ENCODE results near the gene GIMD1.

Gene GIMD1

DNA sequence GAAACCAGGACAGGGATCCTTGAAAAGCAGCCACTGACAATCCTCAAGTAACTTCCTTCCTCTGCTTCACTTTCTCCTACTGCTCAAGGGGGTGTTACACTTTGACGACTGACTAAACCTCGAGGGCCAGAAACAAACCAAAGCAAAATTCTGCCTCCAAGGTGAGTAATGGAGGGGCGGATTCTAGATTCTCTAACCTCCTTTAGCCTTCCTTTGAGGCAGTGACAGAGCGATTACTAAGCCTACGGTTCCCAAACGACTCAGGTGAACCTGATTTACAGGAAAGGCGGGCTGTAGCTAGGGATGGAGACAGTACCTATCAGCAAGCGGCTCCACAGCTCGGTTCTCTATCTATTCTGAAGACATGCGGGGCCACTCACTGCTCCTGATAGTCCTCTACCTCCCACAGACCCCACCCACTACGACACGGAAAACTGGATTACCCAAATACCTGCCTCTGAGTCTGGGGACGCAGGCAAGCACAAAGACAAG, 53.1 kb downstream of the GIMD1 start:
- DNase-seq (ENCODE audit: low read depth) = no peak

DNA sequence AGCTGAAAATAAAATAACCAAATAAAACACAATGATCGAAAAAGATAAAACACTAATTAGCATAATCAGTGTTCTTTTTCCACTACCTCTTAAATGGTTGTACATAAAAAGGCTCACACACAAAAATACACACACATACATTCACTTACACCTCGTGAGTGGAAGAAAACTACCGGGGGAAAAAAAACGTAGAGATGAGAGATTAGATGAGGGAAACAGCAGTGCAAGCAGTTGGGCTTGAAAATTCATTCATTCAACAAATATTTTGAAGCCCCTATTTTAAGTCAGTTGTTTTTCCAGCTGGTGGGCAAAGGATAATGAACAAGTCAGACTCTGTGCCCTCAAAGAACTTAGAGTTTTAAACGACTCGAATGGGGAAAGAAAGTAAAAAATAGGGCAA, 53.6 kb downstream of the GIMD1 start:
- DNase-seq (ENCODE audit: low read depth) = no peak

DNA sequence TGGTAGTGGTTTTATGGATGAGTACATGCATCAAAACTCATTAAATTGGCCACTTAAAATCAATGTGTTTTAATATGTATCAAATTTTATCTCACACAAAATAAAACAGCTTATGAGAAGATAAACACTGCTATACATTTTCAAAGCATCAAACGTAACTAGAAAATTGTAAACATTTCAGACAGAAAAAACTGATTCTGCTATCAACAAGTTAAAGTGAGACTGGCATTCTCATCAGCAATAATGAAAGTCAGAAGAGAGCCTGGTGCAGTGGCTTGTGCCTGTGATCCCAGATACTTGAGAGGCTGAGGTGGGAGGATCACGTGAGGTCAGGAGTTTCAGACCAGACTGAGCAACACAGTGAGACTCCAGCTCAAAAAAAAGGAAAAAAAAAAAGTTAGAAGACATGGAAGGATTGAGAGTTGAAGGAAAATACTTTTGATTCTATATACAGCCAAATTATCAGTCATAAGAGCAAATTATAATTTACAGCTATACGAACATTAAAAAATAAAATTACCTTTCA, 55.5 kb downstream of the GIMD1 start:
- no peak for DNase-seq (ENCODE audit: low read depth)

DNA sequence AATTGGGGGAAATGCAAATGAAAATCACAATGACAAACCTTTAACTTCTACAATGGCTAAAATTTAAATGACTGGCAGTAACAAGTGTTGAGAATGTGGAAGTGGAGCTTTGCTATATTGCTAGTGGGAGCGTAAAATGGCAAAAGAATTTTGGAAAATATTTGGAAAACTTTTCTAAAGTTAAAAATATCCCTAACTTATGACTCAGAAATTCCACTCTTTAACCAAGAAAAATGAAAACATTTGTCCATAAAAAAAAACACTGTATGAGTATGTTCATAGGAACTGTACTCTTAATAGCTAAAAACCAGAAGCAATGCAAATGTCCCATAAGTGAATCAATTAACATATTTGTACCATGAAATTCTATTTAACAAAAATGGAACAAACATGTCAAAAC, 56.2 kb downstream of the GIMD1 start:
- no peak for DNase-seq (ENCODE audit: low read depth)

All from non-pigmented ciliary epithelial cell (primary cell).